GM21529 (cell line): ENCODE measurements around the gene POU3F3.

Experiments used
- ATAC-seq: cut with Tn5 transposase; IDR thresholded peaks from one replicate; pipeline ENCODE4 v1.9.1; 2021; ENCODE audit not compliant: unreplicated experiment

Gene POU3F3

GRCh38 chr2:104846786-104847585 lies 6.9 kb upstream of the POU3F3 start:
- ATAC-seq, result no peak

GRCh38 chr2:104847586-104848160 lies 6.2 kb upstream of the POU3F3 start:
- no peak for ATAC-seq

- peak; percentile 46 for ATAC-seq
Measured at GRCh38 chr2:104848526-104848925, 5.4 kb upstream of the POU3F3 start.

- peak; percentile 10 for ATAC-seq
Measured at GRCh38 chr2:104849101-104849500, 4.8 kb upstream of the POU3F3 start.

- peak; percentile 46 for ATAC-seq
Measured at GRCh38 chr2:104849618-104850141, 4.2 kb upstream of the POU3F3 start.

GRCh38 chr2:104850361-104851290 lies 3.3 kb upstream of the POU3F3 start:
- no peak for ATAC-seq

GRCh38 chr2:104851291-104852089 lies 2.4 kb upstream of the POU3F3 start:
- no peak for ATAC-seq

GRCh38 chr2:104852090-104852666 lies 1.7 kb upstream of the POU3F3 start:
- no peak for ATAC-seq

GRCh38 chr2:104854498-104855220 lies 744 bp downstream of the POU3F3 start:
- no peak for ATAC-seq

GRCh38 chr2:104855221-104856085 lies 1.5 kb downstream of the POU3F3 start:
- no peak for ATAC-seq

GRCh38 chr2:104856086-104856972 lies 2.4 kb downstream of the POU3F3 start:
- no peak for ATAC-seq

- no peak for ATAC-seq
Measured at GRCh38 chr2:104856973-104857261, 3.0 kb downstream of the POU3F3 start.

- ATAC-seq, result no peak
Measured at GRCh38 chr2:104857262-104858005, 3.5 kb downstream of the POU3F3 start.

- ATAC-seq, result no peak
Measured at GRCh38 chr2:104858006-104858978, 4.4 kb downstream of the POU3F3 start.

GRCh38 chr2:104859291-104859765 lies 5.4 kb downstream of the POU3F3 start:
- ATAC-seq, result no peak
